T-helper 1 cell treated with Interleukin-12 subunit alpha and Interleukin-12 subunit beta and Interleukin-4 antibody, amounts not matched to agents 30 μg/mL and 1 μg/mL, for 36 hours (primary cell): ENCODE data around the gene SATL1.

Experiments used
- H3K27ac Mint-ChIP-seq: one replicate; pipeline ENCODE4 v1.8.0; 2021; ENCODE audit warnings: mild to moderate bottlenecking, mixed read lengths
- H3K27me3 Mint-ChIP-seq: one replicate; pipeline ENCODE4 v1.8.0; 2021; ENCODE audit warnings: low read depth, mixed read lengths
- H3K36me3 Mint-ChIP-seq: one replicate; pipeline ENCODE4 v1.8.0; 2021; ENCODE audit warnings: low read depth, mixed read lengths
- H3K4me1 Mint-ChIP-seq: one replicate; pipeline ENCODE4 v1.8.0; 2021; ENCODE audit warnings: low read depth, mixed read lengths
- H3K4me3 Mint-ChIP-seq: one replicate; pipeline ENCODE4 v1.8.0; 2021; ENCODE audit warnings: mild to moderate bottlenecking, moderate library complexity, mixed read lengths
- H3K9me3 Mint-ChIP-seq: one replicate; pipeline ENCODE4 v1.8.0; 2021; ENCODE audit warnings: mixed read lengths

SATL1 gene

DNA sequence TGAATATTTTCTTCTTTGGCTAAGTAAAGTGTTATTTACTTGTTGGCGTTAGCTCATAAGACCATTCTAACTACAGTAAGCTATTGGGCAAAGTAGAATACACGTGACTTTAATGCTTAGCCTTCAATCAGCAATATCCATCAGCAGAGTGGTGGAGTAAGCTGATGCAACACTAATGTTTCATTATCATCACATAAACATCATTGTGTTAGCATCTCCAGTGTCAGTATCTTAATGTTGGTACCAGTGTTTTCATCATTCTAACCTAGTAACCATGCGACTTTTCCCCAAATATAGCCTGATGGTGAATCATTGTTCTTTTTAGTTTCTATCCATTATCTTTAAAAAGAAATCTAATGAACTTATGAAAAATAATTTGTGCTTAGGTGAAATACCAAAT is 191.4 kb downstream of the SATL1 start:
- H3K27me3 Mint-ChIP-seq = no peaks in the 10 kb centered on the region
- no peaks in the 10 kb centered on the region for H3K36me3 Mint-ChIP-seq
- no peak overlapping the region for H3K27ac Mint-ChIP-seq
- H3K9me3 Mint-ChIP-seq = no peaks in the 10 kb centered on the region
- H3K4me3 Mint-ChIP-seq = no peak overlapping the region
- H3K4me1 Mint-ChIP-seq = no peaks in the 10 kb centered on the region

DNA sequence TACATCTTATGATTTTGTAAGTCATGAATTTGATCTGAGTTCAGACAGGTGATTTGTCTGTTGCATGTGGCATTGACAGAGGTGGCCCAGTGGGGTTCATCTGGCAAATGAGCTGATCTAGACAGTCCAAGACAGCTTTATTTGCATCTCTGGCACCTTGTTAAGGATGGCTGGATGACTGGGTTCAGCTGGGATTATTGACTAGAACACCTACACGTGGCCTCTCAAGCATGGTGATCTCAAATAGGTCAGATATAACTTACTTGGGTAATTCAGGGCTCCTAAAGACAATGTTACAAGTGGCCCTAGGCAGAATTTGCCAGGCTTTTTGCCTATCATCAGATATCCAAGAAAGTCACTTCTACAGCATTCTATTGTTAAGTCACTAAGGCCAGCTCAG is 192.0 kb downstream of the SATL1 start:
- Mint-ChIP-seq H3K4me1 (no peaks in the 10 kb centered on the region), H3K27me3 (no peaks in the 10 kb centered on the region), H3K4me3 (no peak overlapping the region), H3K27ac (no peak overlapping the region), H3K9me3 (no peaks in the 10 kb centered on the region), H3K36me3 (no peaks in the 10 kb centered on the region)
